HCT116 (cell line): ENCODE data around the gene ARGLU1. TPM values are rescaled to one million over a fixed set of nuclear protein-coding genes. Genes with fewer than 3 reads are reported as not detected.
"Not testable (repeated sequence)": the region's sequence is repeated elsewhere in the genome, so short reads cannot be mapped to it uniquely, and the experiment has no call there.

Source experiments
- ATAC-seq: fragments of 200-7000 bp; cut with Tn5 transposase; 2 replicates; pipeline ENCODE4 v1.9.1; 2020; ENCODE audit warnings: mild to moderate bottlenecking, moderate library complexity
- BruUV-seq: library from RNA; stranded (reverse); fragments of 400-500 nt; replicated peaks from 2 replicates; lab custom pipeline; 2021; lab: Mats Ljungman, UMichigan
- CTCF ChIA-PET: fragments of 300-600 bp; sonication (Branson Sonifier 250); formaldehyde crosslinking; loops from one replicate; lab custom pipeline; 2021; ENCODE audit warnings: antibody characterized with exemption; lab: Charles Lee
- POLR2A ChIA-PET: fragments of 300-600, 350-600 bp; sonication (Branson Sonifier 250); formaldehyde crosslinking; loops from one replicate; lab custom pipeline; 2021; ENCODE audit warnings: antibody characterized with exemption; lab: Charles Lee
- RAD21 ChIA-PET, 2 experiments: fragments of 300-600 bp; sonication (Branson Sonifier 250); formaldehyde crosslinking; loops; one replicate each; lab custom pipeline; 2023; ENCODE audit warnings: low total read pairs in 2 of 2; ENCODE audit not compliant: uncharacterized antibody in 2 of 2, unreplicated experiment in 2 of 2, low non-redundant PET in 1 of 2; lab: Charles Lee
- DNase-seq: peaks from one replicate; pipeline ENCODE4 v3.0.0-alpha.2; 2010; ENCODE audit warnings: low read depth, low spot score
- H2AFZ ChIP-seq: fragments of 200-600 bp; shearing (Covaris generic), sonication (generic); 2 replicates; pipeline ENCODE4 v1.6.1; 2017; ENCODE audit warnings: low read depth, mixed run types, mixed read lengths, antibody characterized with exemption, low read length; ENCODE audit not compliant: poor library complexity, severe bottlenecking
- H3K27ac ChIP-seq: 2 replicates; pipeline ENCODE4 v1.5.1; 2012; ENCODE audit warnings: low read depth, low read length
- H3K27me3 ChIP-seq: fragments of 200-600 bp; sonication (generic); 2 replicates; pipeline ENCODE4 v1.6.1; 2016; ENCODE audit warnings: mixed run types, low read length, mixed read lengths; ENCODE audit not compliant: insufficient read depth
- H3K36me3 ChIP-seq, 2 experiments: fragments of 200-500 bp in 1 of 2; fragments of 200-600 bp in 1 of 2; sonication (Bioruptor generic) in 1 of 2; sonication (generic) in 1 of 2; 2 replicates each; pipeline versions ENCODE4 v1.5.1 to v1.6.1; 2014 to 2016; ENCODE audit warnings: low read length in 2 of 2, inconsistent platforms in 1 of 2, mixed read lengths in 1 of 2, mixed run types in 1 of 2; ENCODE audit not compliant: insufficient read depth in 2 of 2, control insufficient read depth in 1 of 2
- H3K4me1 ChIP-seq, 2 experiments: fragments of 200-600 bp in 1 of 2; sonication (generic) in 1 of 2; 2 replicates each; pipeline versions ENCODE4 v1.5.1 to v1.6.1; 2012 to 2017; ENCODE audit warnings: low read length in 2 of 2, inconsistent platforms in 1 of 2, mild to moderate bottlenecking in 1 of 2, mixed read lengths in 1 of 2, mixed run types in 1 of 2, moderate library complexity in 1 of 2; ENCODE audit not compliant: insufficient read depth in 2 of 2, control insufficient read depth in 1 of 2
- H3K4me2 ChIP-seq: fragments of 200-600 bp; sonication (generic); 2 replicates; pipeline ENCODE4 v1.6.1; 2017; ENCODE audit warnings: mixed run types, low read length, mixed read lengths
- H3K4me3 ChIP-seq, 2 experiments: fragments of 200-600 bp in 1 of 2; sonication (generic) in 1 of 2; replicated peaks in 1 of 2; 2 replicates each; pipeline ENCODE4 v1.5.1; 2011 to 2016; ENCODE audit warnings: low read length in 2 of 2, control low read depth in 1 of 2, low read depth in 1 of 2, mild to moderate bottlenecking in 1 of 2, mixed read lengths in 1 of 2, mixed run types in 1 of 2
- H3K79me2 ChIP-seq: fragments of 200-600 bp; sonication (generic); 2 replicates; pipeline ENCODE4 v1.6.1; 2017; ENCODE audit warnings: mild to moderate bottlenecking, mixed run types, low read length, moderate library complexity, mixed read lengths; ENCODE audit not compliant: insufficient read depth
- H3K9ac ChIP-seq: fragments of 200-600 bp; sonication (generic); 2 replicates; pipeline ENCODE4 v1.6.1; 2016; ENCODE audit warnings: low read length, mixed read lengths
- H3K9me2 ChIP-seq: fragments of 200-600 bp; sonication (generic), shearing (Covaris generic); 2 replicates; pipeline ENCODE4 v1.6.1; 2017; ENCODE audit warnings: mixed run types, mild to moderate bottlenecking, moderate library complexity; ENCODE audit not compliant: insufficient read depth
- H3K9me3 ChIP-seq, 2 experiments: fragments of 200-500 bp in 1 of 2; fragments of 200-600 bp in 1 of 2; sonication (Bioruptor generic) in 1 of 2; sonication (generic) in 1 of 2; 2 replicates each; pipeline ENCODE4 v1.6.1; 2014 to 2017; ENCODE audit warnings: low read length in 2 of 2, mixed read lengths in 2 of 2, inconsistent platforms in 1 of 2, low read depth in 1 of 2, mild to moderate bottlenecking in 1 of 2, mixed run types in 1 of 2, moderate library complexity in 1 of 2; ENCODE audit not compliant: control insufficient read depth in 1 of 2, insufficient read depth in 1 of 2
- H4K20me1 ChIP-seq: fragments of 200-600 bp; sonication (generic), shearing (Covaris generic); 2 replicates; pipeline ENCODE4 v1.6.1; 2017; ENCODE audit warnings: mixed run types, mild to moderate bottlenecking, moderate library complexity; ENCODE audit not compliant: insufficient read depth
- CTCF ChIP-seq, 3 experiments: fragments of 200-600 bp in 1 of 3; sonication (generic) in 1 of 3; IDR thresholded peaks in 2 of 3; conservative IDR thresholded peaks in 1 of 3; 2 replicates each; pipeline ENCODE4 v1.5.1; 2012 to 2017; ENCODE audit warnings: low read depth in 2 of 3, low read length in 2 of 3, antibody characterized with exemption in 1 of 3, borderline replicate concordance in 1 of 3, control low read depth in 1 of 3, mild to moderate bottlenecking in 1 of 3, mixed read lengths in 1 of 3, mixed run types in 1 of 3, moderate library complexity in 1 of 3; ENCODE audit not compliant: insufficient read depth in 1 of 3
- ELF1 ChIP-seq: IDR thresholded peaks from 2 replicates; pipeline ENCODE4 v1.6.1; 2012; ENCODE audit warnings: low read depth, borderline replicate concordance
- EZH2 ChIP-seq: fragments of 200-600 bp; sonication (generic); IDR thresholded peaks from 2 replicates; pipeline ENCODE4 v1.6.1; 2017; ENCODE audit warnings: antibody characterized with exemption, mixed run types
- POLR2A ChIP-seq: IDR thresholded peaks from 2 replicates; pipeline ENCODE4 v1.7.0; 2011; ENCODE audit warnings: borderline replicate concordance; ENCODE audit not compliant: insufficient read depth, insufficient read length; ENCODE audit errors: extremely low read depth
- POLR2AphosphoS5 ChIP-seq: IDR thresholded peaks from 2 replicates; pipeline ENCODE4 v1.6.1; 2011; ENCODE audit warnings: mild to moderate bottlenecking, low read depth, low read length, moderate library complexity
- RAD21 ChIP-seq: IDR thresholded peaks from 2 replicates; pipeline ENCODE4 v1.6.1; 2012; ENCODE audit warnings: low read depth, mild to moderate bottlenecking
- SIN3A ChIP-seq: IDR thresholded peaks from 2 replicates; pipeline ENCODE4 v1.6.1; 2012; ENCODE audit warnings: low read depth
- SP1 ChIP-seq: IDR thresholded peaks from 2 replicates; pipeline ENCODE4 v1.6.1; 2012; ENCODE audit warnings: low read depth
- SRF ChIP-seq: IDR thresholded peaks from 2 replicates; pipeline ENCODE4 v1.6.1; 2012; ENCODE audit warnings: low read depth
- YY1 ChIP-seq: IDR thresholded peaks from 2 replicates; pipeline ENCODE4 v1.6.1; 2011; ENCODE audit warnings: low read length, low read depth, moderate library complexity, mild to moderate bottlenecking; ENCODE audit not compliant: insufficient replicate concordance; ENCODE audit errors: extremely low read depth
- intact Hi-C: fragments of 100-400 bp; cut with micrococcal nuclease; formaldehyde crosslinking; loops from 2 replicates; pipeline ENCODE4 v1.10.0; 2022
- total RNA-seq: library from RNA; stranded (reverse); gene quantifications from one replicate; pipeline ENCODE4 v1.2.1, GENCODE V29; 2021; ENCODE audit not compliant: unreplicated experiment
- TF ChIP-seq, protein P1 (sequence below): IDR thresholded peaks from 2 replicates; pipeline ENCODE4 v1.6.1; 2012
- TF ChIP-seq, protein P2 (sequence below): IDR thresholded peaks from 2 replicates; pipeline ENCODE4 v1.6.1; 2012

Gene ARGLU1
- total RNA-seq, 1 experiment from 2014 or later: 57.8 TPM

DNA sequence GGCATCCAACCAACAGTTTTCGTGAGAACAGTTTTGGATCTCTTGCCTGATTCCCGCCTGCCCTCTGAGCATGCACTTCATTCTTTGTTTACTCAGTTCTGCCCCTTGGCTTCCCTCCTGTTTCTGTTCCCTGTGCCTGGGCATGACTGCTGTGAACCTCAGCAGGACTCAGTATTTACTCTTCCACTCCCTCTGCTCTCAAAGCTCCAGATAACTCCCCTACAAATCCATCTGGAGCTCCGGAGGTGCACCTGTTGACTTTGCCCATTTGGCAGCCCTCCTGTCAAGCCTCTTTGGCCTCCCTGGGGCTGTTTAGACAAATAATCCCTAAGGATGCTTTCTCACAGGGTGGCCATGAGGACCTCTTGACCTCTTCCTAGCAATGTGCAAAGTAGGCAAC, 34.2 kb upstream of the ARGLU1 start (continued):
- TF ChIP-seq CTCF (IDR thresholded peaks at IDR 0.05 in 2 of 3, conservative IDR thresholded peaks at IDR 0.05 in 1 of 3; ENCODE audit: borderline replicate concordance in 1 of 3, insufficient read depth in 1 of 3, low read depth in 2 of 3, low read length in 2 of 3) (no peak), ELF1 (no peak), POLR2A (no peak), SIN3A (no peak)
- TF ChIP-seq, protein P1, sequence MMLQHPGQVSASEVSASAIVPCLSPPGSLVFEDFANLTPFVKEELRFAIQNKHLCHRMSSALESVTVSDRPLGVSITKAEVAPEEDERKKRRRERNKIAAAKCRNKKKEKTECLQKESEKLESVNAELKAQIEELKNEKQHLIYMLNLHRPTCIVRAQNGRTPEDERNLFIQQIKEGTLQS: no peak

- Histone ChIP-seq H3K27ac (no peak overlapping the region), H3K27me3 (no peaks in the 10 kb centered on the region), H3K4me1 (no peaks in the 10 kb centered on the region)
- CTCF ChIA-PET: interaction anchor here (1.4 kb wide), 1 partner anchor 18 kb away, joined by 4 read pairs; no protein-coding TSS in a partner anchor
- no peak for TF ChIP-seq POLR2AphosphoS5
- TF ChIP-seq ELF1: no peak
- TF ChIP-seq, protein P2, sequence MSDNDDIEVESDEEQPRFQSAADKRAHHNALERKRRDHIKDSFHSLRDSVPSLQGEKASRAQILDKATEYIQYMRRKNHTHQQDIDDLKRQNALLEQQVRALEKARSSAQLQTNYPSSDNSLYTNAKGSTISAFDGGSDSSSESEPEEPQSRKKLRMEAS: no peak
- TF ChIP-seq SRF: no peak
- TF ChIP-seq CTCF (IDR thresholded peaks at IDR 0.05 in 2 of 3, conservative IDR thresholded peaks at IDR 0.05 in 1 of 3; ENCODE audit: borderline replicate concordance in 1 of 3, insufficient read depth in 1 of 3, low read depth in 2 of 3, low read length in 2 of 3): no peak
- no peak for TF ChIP-seq RAD21
- TF ChIP-seq EZH2: no peak
- no peak for TF ChIP-seq SP1
- TF ChIP-seq SIN3A: no peak
- TF ChIP-seq, protein P1: no peak
- no peak for TF ChIP-seq YY1
- TF ChIP-seq, all 23 proteins: peak for 0
- intact Hi-C loops: no loop called here
- no peak overlapping the region for H2AFZ ChIP-seq
- ChIA-PET POLR2A (no interaction called here), RAD21 (no interaction called here)
- no TSS peak for BruUV-seq
- H3K9ac ChIP-seq: no peak overlapping the region
- no peak overlapping the region for H3K4me3 ChIP-seq
- H3K9me3 ChIP-seq: no peaks in the 10 kb centered on the region
- ATAC-seq (no peak), DNase-seq (no peak)
- no peaks in the 10 kb centered on the region for H3K79me2 ChIP-seq
- H3K36me3 ChIP-seq: no peaks in the 10 kb centered on the region
- no peaks in the 10 kb centered on the region for H3K9me2 ChIP-seq
- no peaks in the 10 kb centered on the region for H4K20me1 ChIP-seq
- no peak overlapping the region for H3K4me2 ChIP-seq
Measured at GRCh38 chr13:106601489-106601888, 33.6 kb upstream of the ARGLU1 start.

- H3K9me3 ChIP-seq, H4K20me1 ChIP-seq, H3K4me1 ChIP-seq, DNase-seq, RAD21 ChIA-PET, H3K79me2 ChIP-seq, H3K4me2 ChIP-seq, POLR2A ChIA-PET, H3K36me3 ChIP-seq, H2AFZ ChIP-seq, H3K9ac ChIP-seq, BruUV-seq, H3K4me3 ChIP-seq, H3K27ac ChIP-seq, H3K9me2 ChIP-seq, H3K27me3 ChIP-seq, ATAC-seq, intact Hi-C loops: not testable (repeated sequence)
- CTCF ChIA-PET: interaction anchor here (1.4 kb wide), 1 partner anchor 19 kb away, joined by 4 read pairs; no protein-coding TSS in a partner anchor
Measured at GRCh38 chr13:106600798-106601135, 32.8 kb upstream of the ARGLU1 start.
